Measurements from ENCODE around the gene ATP2A3.

DNA sequence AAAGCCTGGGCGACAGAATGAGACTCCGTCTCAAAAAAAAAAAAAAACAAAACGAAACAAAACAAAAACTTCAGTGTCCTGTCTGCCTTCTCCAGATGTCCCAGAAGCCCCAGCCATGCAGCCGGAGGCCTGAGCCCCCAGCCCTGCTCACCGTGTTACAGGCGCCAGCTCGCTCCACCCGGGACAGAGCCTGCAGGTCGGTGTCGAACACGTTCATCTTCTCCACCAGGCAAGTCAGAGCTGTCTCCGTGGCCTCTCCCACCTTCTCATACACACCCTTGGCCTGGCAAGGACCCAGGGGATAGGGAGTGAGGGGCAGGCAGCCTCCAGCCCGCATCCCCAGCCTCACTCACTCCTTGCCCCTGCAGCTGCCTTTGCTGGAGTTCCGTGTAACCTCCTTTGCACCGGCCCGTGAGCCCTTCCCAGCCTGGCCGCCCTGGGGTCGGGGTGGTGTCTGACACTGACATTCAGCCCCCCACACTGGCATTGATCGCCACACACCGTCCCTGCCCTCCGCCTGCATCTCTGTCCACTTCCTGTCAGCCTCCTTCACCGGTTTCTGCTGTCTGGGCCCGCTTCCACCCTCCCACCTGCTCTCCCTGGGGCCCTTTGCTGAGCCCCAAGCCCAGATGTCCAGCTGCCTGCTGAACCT lies 20.9 kb downstream of the ATP2A3 start:
- no peak for TF ChIP-seq CTCF (IDR thresholded peaks at IDR 0.05)
- no peak for TF ChIP-seq POLR2A (IDR thresholded peaks at IDR 0.05)
- TF ChIP-seq EP300 (IDR thresholded peaks at IDR 0.05): no peak
